OCI-LY1 (cell line): ENCODE results near the gene CPNE5.

ENCODE experiments used
- CTCF ChIP-seq: fragments of 200-600 bp; sonication (generic), shearing (Covaris generic); IDR thresholded peaks from 2 replicates; pipeline ENCODE4 v1.5.1; 2017; ENCODE audit warnings: mild to moderate bottlenecking, antibody characterized with exemption, low read length, moderate library complexity, mixed read lengths
- EZH2 ChIP-seq: fragments of 200-600 bp; sonication (generic), shearing (Covaris generic); IDR thresholded peaks from 2 replicates; pipeline ENCODE4 v1.8.0; 2017; ENCODE audit warnings: borderline replicate concordance, mixed run types, mild to moderate bottlenecking, antibody characterized with exemption, low read length, moderate library complexity, mixed read lengths

GRCh38 chr6:36856277-36856676 is 17.0 kb upstream of the CPNE5 start:
- TF ChIP-seq CTCF = no peak
- TF ChIP-seq EZH2 = no peak
